Nephron progenitor cell (in vitro differentiated cells): Measurements from ENCODE around the gene WDFY2.
"Not testable (repeated sequence)": the region's sequence is repeated elsewhere in the genome, so short reads cannot be mapped to it uniquely, and the experiment has no call there.

Experiments
- DNase-seq: peaks from one replicate; pipeline ENCODE4 v3.0.0; 2021
- H3K27ac Mint-ChIP-seq: 2 replicates; pipeline ENCODE4 v1.8.0; 2021; ENCODE audit warnings: mild to moderate bottlenecking, moderate library complexity, mixed read lengths
- H3K27me3 Mint-ChIP-seq: 2 replicates; pipeline ENCODE4 v1.8.0; 2021; ENCODE audit warnings: mild to moderate bottlenecking, low read depth, mixed read lengths; ENCODE audit not compliant: poor library complexity
- H3K36me3 Mint-ChIP-seq: 2 replicates; pipeline ENCODE4 v1.8.0; 2021; ENCODE audit warnings: low read depth, mixed read lengths
- H3K4me1 Mint-ChIP-seq: 2 replicates; pipeline ENCODE4 v1.8.0; 2021; ENCODE audit warnings: mixed read lengths
- H3K4me3 Mint-ChIP-seq: 2 replicates; pipeline ENCODE4 v1.8.0; 2021; ENCODE audit warnings: mild to moderate bottlenecking, moderate library complexity, mixed read lengths
- H3K9me3 Mint-ChIP-seq: 2 replicates; pipeline ENCODE4 v1.8.0; 2021; ENCODE audit warnings: mild to moderate bottlenecking, moderate library complexity, mixed read lengths
- TF ChIP-seq, protein P1 (sequence below): fragments of 200-600 bp; sonication (generic); IDR thresholded peaks from 2 replicates; pipeline ENCODE4 v1.5.0; 2021; ENCODE audit warnings: antibody characterized with exemption

Gene WDFY2

DNA sequence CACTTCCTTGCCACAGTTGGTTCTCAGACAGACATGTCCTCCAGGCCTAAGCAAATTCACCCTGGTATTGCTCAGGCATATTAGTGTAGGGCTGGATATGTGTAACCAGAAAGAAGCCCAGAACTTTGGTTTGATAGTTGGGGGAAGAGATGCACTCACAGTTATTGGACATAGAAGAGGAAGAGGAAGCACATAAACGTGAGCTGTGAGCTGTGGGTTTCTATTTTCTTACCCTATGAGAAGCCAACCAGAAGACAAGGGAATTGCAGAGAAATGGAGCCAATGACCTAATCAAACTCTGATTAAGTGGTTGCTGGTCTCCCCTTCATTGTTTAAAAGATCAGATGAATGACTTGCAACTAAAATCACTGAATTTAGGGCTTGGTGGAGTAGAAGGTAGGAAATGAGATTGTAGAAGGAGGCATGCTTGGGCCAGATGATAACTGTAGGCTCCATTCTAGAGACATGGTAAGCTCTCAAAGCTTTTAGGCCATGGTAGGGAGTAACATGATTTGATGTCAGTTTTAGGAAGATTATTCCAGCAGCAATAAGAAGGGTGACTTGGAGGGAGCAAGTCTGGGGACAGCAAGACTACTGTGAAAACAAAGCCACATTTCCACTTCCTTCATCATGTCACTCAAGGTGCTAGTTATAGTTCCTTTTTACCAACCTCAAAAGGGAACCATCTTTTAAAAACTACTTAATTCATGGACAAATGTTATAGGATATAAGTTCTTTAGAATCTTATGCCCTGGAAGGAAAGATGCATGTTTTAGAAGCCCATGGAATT is 24.1 kb upstream of the WDFY2 start:
- TF ChIP-seq, protein P1, sequence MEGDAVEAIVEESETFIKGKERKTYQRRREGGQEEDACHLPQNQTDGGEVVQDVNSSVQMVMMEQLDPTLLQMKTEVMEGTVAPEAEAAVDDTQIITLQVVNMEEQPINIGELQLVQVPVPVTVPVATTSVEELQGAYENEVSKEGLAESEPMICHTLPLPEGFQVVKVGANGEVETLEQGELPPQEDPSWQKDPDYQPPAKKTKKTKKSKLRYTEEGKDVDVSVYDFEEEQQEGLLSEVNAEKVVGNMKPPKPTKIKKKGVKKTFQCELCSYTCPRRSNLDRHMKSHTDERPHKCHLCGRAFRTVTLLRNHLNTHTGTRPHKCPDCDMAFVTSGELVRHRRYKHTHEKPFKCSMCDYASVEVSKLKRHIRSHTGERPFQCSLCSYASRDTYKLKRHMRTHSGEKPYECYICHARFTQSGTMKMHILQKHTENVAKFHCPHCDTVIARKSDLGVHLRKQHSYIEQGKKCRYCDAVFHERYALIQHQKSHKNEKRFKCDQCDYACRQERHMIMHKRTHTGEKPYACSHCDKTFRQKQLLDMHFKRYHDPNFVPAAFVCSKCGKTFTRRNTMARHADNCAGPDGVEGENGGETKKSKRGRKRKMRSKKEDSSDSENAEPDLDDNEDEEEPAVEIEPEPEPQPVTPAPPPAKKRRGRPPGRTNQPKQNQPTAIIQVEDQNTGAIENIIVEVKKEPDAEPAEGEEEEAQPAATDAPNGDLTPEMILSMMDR, result no peak
- H3K36me3 Mint-ChIP-seq, result no peaks in the 10 kb centered on the region
- peaks cover 13% of the 10 kb centered on the region for H3K4me1 Mint-ChIP-seq
- H3K27me3 Mint-ChIP-seq, result peaks cover 2% of the 10 kb centered on the region
- no peaks in the 10 kb centered on the region for H3K9me3 Mint-ChIP-seq
- H3K4me3 Mint-ChIP-seq, result no peak overlapping the region
- H3K27ac Mint-ChIP-seq, result no peak overlapping the region
- no peak for DNase-seq

DNA sequence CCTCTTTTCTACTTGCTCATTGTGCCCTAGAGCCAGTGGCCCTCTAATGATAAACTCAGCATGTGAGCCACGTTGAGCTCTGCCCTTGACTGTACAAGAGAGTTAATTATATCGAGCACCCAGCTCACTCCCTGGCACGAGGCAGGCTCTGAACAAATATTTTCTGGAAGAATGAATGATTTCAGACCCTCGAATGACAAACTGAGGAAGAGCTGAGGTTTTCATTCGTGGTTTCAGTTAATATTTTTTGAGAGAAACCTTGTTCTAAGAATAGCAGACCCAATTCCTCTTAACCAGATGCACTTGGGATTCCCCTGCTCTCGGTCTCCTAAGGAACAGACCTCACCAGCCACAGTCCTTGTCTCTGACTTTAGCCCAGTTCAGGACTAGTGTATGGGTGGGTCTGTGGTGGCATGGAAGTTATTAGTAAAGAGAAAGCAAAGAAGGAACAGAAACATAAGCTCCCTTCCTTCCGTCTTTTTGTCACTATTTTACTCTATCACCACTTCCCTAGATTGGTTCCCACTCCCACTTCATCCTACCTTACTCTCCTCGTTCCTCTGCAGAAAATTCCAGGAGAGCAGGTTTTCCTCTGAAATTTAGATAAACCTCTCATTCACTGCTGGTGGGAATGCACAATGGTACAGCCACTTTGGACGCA is 22.1 kb upstream of the WDFY2 start:
- Mint-ChIP-seq H3K9me3 (peaks cover 8% of the 10 kb centered on the region), H3K36me3 (no peaks in the 10 kb centered on the region), H3K4me1 (peaks cover 13% of the 10 kb centered on the region), H3K27me3 (peaks cover 2% of the 10 kb centered on the region), H3K4me3 (no peak overlapping the region), H3K27ac (no peak overlapping the region)
- TF ChIP-seq, protein P1, result no peak
- no peak for DNase-seq

DNA sequence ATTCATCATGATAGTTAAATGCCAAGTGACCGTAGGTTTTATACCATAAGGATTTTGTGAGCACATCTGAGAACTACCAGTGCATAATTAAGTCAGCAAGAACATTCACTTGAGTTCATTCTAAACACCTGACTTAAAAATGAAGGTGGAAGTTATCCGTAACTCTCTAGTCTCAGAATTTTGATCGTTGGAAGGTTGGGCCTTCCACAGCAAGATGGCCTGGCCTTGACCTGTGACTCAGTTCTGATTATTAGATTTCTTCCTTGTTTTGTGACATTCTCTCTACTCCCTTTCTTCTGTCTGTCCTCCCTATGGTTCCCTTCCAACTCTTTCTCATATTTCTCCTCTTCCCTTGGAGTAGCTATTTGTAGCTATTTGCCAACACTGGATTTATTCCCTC is 20.0 kb upstream of the WDFY2 start:
- H3K27ac Mint-ChIP-seq, result no peak overlapping the region
- peaks cover 15% of the 10 kb centered on the region for H3K9me3 Mint-ChIP-seq
- H3K4me1 Mint-ChIP-seq, result peaks cover 13% of the 10 kb centered on the region
- TF ChIP-seq, protein P1, result no peak
- DNase-seq, result no peak
- H3K4me3 Mint-ChIP-seq, result no peak overlapping the region
- H3K27me3 Mint-ChIP-seq, result peaks cover 2% of the 10 kb centered on the region
- no peaks in the 10 kb centered on the region for H3K36me3 Mint-ChIP-seq

DNA sequence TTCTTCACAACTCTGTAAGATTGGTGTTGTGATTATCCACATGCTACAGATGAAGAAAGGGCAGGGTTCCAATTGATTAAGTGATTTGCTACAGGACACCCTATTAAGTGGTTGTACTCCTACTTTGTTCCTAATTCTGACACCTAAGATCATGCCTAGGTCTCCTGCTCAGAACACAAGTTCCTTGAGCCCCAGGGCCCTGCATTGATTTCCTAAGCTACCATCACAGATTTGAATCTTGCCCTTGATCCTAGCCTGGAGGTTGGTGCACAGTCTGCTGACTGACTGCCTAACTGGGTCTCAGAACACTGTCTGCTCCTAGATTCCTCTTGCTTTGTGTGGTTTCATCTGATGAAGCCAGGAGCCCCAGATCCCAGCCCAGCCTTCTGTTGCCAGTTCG is 19.6 kb upstream of the WDFY2 start:
- TF ChIP-seq, protein P1, result no peak
- DNase-seq, result no peak
- Mint-ChIP-seq H3K4me3 (no peak overlapping the region), H3K36me3 (no peaks in the 10 kb centered on the region), H3K9me3 (peaks cover 17% of the 10 kb centered on the region), H3K27me3 (peaks cover 2% of the 10 kb centered on the region), H3K27ac (no peak overlapping the region), H3K4me1 (peaks cover 13% of the 10 kb centered on the region)

DNA sequence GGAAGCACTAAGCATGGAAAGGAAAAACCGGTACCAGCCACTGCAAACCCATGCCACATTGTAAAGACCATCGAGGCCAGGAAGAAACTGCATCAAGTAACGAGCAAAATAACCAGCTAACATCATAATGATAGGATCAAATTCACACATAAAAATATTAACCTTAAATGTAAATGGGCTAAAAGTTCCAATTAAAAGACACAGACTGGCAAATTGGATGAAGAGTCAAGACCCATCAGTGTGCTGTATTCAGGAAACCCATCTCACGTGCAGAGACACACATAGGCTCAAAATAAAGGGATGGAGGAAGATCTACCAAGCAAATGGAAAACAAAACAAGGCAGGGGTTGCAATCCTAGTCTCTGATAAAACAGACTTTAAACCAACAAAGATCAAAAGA is 15.3 kb upstream of the WDFY2 start:
- not testable (repeated sequence) for H3K4me1 Mint-ChIP-seq, H3K4me3 Mint-ChIP-seq, H3K36me3 Mint-ChIP-seq, H3K27ac Mint-ChIP-seq, DNase-seq, H3K27me3 Mint-ChIP-seq
- H3K9me3 Mint-ChIP-seq, result peaks cover 31% of the 10 kb centered on the region

DNA sequence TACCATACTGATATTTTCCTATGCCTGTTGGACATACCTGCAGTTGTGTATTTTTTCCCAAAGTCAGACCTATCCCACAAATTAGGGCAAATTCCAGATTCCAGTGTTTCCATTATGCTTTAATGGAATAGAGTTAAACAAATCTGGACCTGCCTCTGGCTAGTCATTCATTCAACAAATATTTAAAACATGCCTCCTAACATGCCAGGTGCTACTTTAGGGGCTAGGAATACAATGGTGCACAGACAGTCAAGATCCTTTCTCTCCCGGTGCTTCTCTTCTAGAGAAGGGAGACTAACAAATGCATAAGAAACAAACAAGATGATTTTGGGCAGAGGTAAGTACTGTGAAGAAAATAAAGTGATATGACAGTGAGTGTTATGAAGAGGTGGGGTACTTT is 7.5 kb upstream of the WDFY2 start:
- Mint-ChIP-seq H3K27ac (no peak overlapping the region), H3K36me3 (no peaks in the 10 kb centered on the region), H3K9me3 (no peaks in the 10 kb centered on the region), H3K4me1 (no peaks in the 10 kb centered on the region), H3K27me3 (peaks cover 13% of the 10 kb centered on the region), H3K4me3 (no peak overlapping the region)
- no peak for DNase-seq
- TF ChIP-seq, protein P1, result no peak
